B cell (primary cell): ENCODE measurements around the gene CDH20. TPM values are rescaled to one million over a fixed set of nuclear protein-coding genes. Genes with fewer than 3 reads are reported as not detected.

Experiments used
- ATAC-seq: fragments of 200-7000 bp; cut with Tn5 transposase; one replicate; pipeline ENCODE4 v1.10.0; 2021; ENCODE audit warnings: low read depth, mild to moderate bottlenecking, moderate number of reproducible peaks, moderate library complexity
- CTCF ChIA-PET: fragments of 350-600 bp; sonication (Branson Sonifier 250); formaldehyde crosslinking; loops from one replicate; lab custom pipeline; 2021; ENCODE audit warnings: antibody characterized with exemption, inconsistent platforms; lab: Charles Lee
- POLR2A ChIA-PET: fragments of 350-600 bp; sonication (Branson Sonifier 250); formaldehyde crosslinking; loops from one replicate; lab custom pipeline; 2021; ENCODE audit warnings: antibody characterized with exemption; lab: Charles Lee
- DNase-seq: peaks from one replicate; pipeline ENCODE4 v3.0.0; 2013
- H2AFZ ChIP-seq: 2 replicates; pipeline ENCODE4 v1.6.1; 2012; ENCODE audit warnings: mild to moderate bottlenecking, low read depth, low read length; ENCODE audit not compliant: insufficient read depth, poor library complexity, severe bottlenecking
- H3K27ac ChIP-seq, 2 donors: 1 replicate in 1 of 2; 2 replicates in 1 of 2; pipeline ENCODE4 v1.5.1; 2012 to 2013; ENCODE audit warnings: low read length in 2 of 2, mild to moderate bottlenecking in 2 of 2, moderate library complexity in 1 of 2
- H3K27me3 ChIP-seq, 4 experiments: fragments of 200-600 bp in 1 of 4; sonication (generic) in 1 of 4; replicated peaks in 1 of 4; 1 replicate in 2 of 4; 2 replicates in 2 of 4; pipeline versions ENCODE4 v1.6.1 to v1.7.0; 2013 to 2016; ENCODE audit warnings: low read length in 3 of 4, mild to moderate bottlenecking in 2 of 4, mixed read lengths in 1 of 4, moderate library complexity in 1 of 4; ENCODE audit not compliant: insufficient read depth in 4 of 4, control insufficient read depth in 3 of 4; ENCODE audit errors: control extremely low read depth in 1 of 4
- H3K36me3 ChIP-seq, 2 experiments: replicated peaks in 1 of 2; 1 replicate in 1 of 2; 2 replicates in 1 of 2; pipeline versions ENCODE4 v1.6.1 to v1.7.1; 2013; ENCODE audit warnings: low read length in 1 of 2; ENCODE audit not compliant: insufficient read depth in 2 of 2, control insufficient read depth in 1 of 2; ENCODE audit errors: control extremely low read depth in 1 of 2, extremely low read depth in 1 of 2
- H3K4me1 ChIP-seq, 2 donors: fragments of 200-600 bp in 1 of 2; sonication (generic) in 1 of 2; 1 replicate in 1 of 2; 2 replicates in 1 of 2; pipeline versions ENCODE4 v1.5.1 to v1.6.1; 2013 to 2017; ENCODE audit warnings: low read length in 2 of 2; ENCODE audit not compliant: control insufficient read depth in 2 of 2, insufficient read depth in 2 of 2
- H3K4me2 ChIP-seq: replicated peaks from 2 replicates; pipeline ENCODE3; 2012; ENCODE audit warnings: mild to moderate bottlenecking, low read depth, low read length; ENCODE audit not compliant: poor library complexity, severe bottlenecking
- H3K4me3 ChIP-seq, 5 experiments: fragments of 200-600 bp in 1 of 5; sonication (generic) in 1 of 5; 1 replicate in 3 of 5; 2 replicates in 2 of 5; pipeline versions ENCODE4 v1.5.1 to v1.7.0; 2011 to 2016; ENCODE audit warnings: low read length in 4 of 5, mild to moderate bottlenecking in 4 of 5, low read depth in 2 of 5, control low read depth in 1 of 5, moderate library complexity in 1 of 5; ENCODE audit not compliant: insufficient read depth in 1 of 5; ENCODE audit errors: control extremely low read depth in 1 of 5, extremely low read depth in 1 of 5
- H3K79me2 ChIP-seq: fragments of 200-600 bp; sonication (generic); one replicate; pipeline ENCODE4 v1.6.0; 2016; ENCODE audit warnings: low read length; ENCODE audit not compliant: control insufficient read depth, insufficient read depth
- H3K9ac ChIP-seq: fragments of 200-600 bp; sonication (generic); 2 replicates; pipeline ENCODE4 v1.6.1; 2017; ENCODE audit warnings: mild to moderate bottlenecking, low read length, moderate library complexity
- H3K9me3 ChIP-seq, 3 donors: one replicate each; pipeline versions ENCODE4 v1.6.1 to v1.7.1; 2013; ENCODE audit warnings: low read length in 2 of 3; ENCODE audit not compliant: control insufficient read depth in 2 of 3, insufficient read depth in 1 of 3; ENCODE audit errors: control extremely low read depth in 1 of 3
- H4K20me1 ChIP-seq: 2 replicates; pipeline ENCODE4 v1.6.0; 2012; ENCODE audit warnings: mild to moderate bottlenecking, low read length; ENCODE audit not compliant: insufficient read depth, control insufficient read depth, poor library complexity, severe bottlenecking
- H3K27ac Mint-ChIP-seq: one replicate; pipeline ENCODE4 v1.8.0; 2021; ENCODE audit warnings: mixed read lengths
- H3K27me3 Mint-ChIP-seq: one replicate; pipeline ENCODE4 v1.8.0; 2021; ENCODE audit warnings: mixed read lengths
- H3K4me1 Mint-ChIP-seq: one replicate; pipeline ENCODE4 v1.8.0; 2021; ENCODE audit warnings: mixed read lengths
- H3K4me3 Mint-ChIP-seq: one replicate; pipeline ENCODE4 v1.8.0; 2021; ENCODE audit warnings: mixed read lengths
- H3K9me3 Mint-ChIP-seq: one replicate; pipeline ENCODE4 v1.8.0; 2022; ENCODE audit warnings: mixed read lengths; ENCODE audit not compliant: insufficient read depth
- EZH2 ChIP-seq: IDR thresholded peaks from 2 replicates; pipeline ENCODE4 v1.6.1; 2012; ENCODE audit warnings: borderline replicate concordance, low read depth, mild to moderate bottlenecking, moderate library complexity, low read length; ENCODE audit not compliant: insufficient read depth, poor library complexity, severe bottlenecking
- WGBS: methylation state at CpG from one replicate; pipeline ENCODE4 v1.1.5; 2013; ENCODE audit warnings: missing lambda C conversion rate; ENCODE audit not compliant: insufficient coverage; 5-methylcytosine and 5-hydroxymethylcytosine counted together
- intact Hi-C: fragments of 100-400 bp; cut with micrococcal nuclease; formaldehyde crosslinking; loops from one replicate; pipeline ENCODE4 v1.10.0; 2022
- polyA plus RNA-seq: library from polyadenylated mRNA; depleted of rRNA; stranded (reverse); fragments of >200 nt; gene quantifications from 2 replicates; pipeline ENCODE4 v1.2.3, GENCODE V29; 2012
- total RNA-seq, 2 donors: library from RNA; stranded (reverse); fragments of 120-200 nt in 1 of 2; gene quantifications; 1 replicate in 1 of 2; 2 replicates in 1 of 2; pipeline versions ENCODE4 v1.2.3 to v1.2.4, GENCODE V29; 2013 to 2022
- TF ChIP-seq, protein P1 (sequence below): fragments of 200-600 bp; IDR thresholded peaks from one replicate; pipeline ENCODE4 v1.8.0; 2022; ENCODE audit warnings: antibody characterized with exemption, mild to moderate bottlenecking

CDH20 gene
- total and polyA plus RNA-seq, 2 donors (not counting 1 experiment from before 2014, with no cell fraction given), result 0.09 TPM; not detected in 1

- no CpG with 5 or more reads among the region's 4 CpGs for WGBS
- Histone ChIP-seq H3K4me1 (no peaks in the 10 kb centered on the region), H2AFZ (no peak overlapping the region), H3K27ac (no peak overlapping the region), H3K27me3 (no peaks in the 10 kb centered on the region), H3K79me2 (no peaks in the 10 kb centered on the region), H3K9ac (no peak overlapping the region), H3K9me3 (no peaks in the 10 kb centered on the region), H3K4me3 (no peak overlapping the region), H3K4me2 (no peak overlapping the region), H3K36me3 (no peaks in the 10 kb centered on the region), H4K20me1 (no peaks in the 10 kb centered on the region)
- Mint-ChIP-seq H3K27ac (no peak overlapping the region), H3K4me3 (no peak overlapping the region), H3K27me3 (peaks cover 3% of the 10 kb centered on the region), H3K9me3 (no peaks in the 10 kb centered on the region), H3K4me1 (no peaks in the 10 kb centered on the region)
- ChIA-PET CTCF (no interaction called here), POLR2A (no interaction called here)
- DNase-seq (no peak), ATAC-seq (no peak)
- intact Hi-C loops, result no loop called here
- TF ChIP-seq EZH2, result no peak
- TF ChIP-seq, protein P1, sequence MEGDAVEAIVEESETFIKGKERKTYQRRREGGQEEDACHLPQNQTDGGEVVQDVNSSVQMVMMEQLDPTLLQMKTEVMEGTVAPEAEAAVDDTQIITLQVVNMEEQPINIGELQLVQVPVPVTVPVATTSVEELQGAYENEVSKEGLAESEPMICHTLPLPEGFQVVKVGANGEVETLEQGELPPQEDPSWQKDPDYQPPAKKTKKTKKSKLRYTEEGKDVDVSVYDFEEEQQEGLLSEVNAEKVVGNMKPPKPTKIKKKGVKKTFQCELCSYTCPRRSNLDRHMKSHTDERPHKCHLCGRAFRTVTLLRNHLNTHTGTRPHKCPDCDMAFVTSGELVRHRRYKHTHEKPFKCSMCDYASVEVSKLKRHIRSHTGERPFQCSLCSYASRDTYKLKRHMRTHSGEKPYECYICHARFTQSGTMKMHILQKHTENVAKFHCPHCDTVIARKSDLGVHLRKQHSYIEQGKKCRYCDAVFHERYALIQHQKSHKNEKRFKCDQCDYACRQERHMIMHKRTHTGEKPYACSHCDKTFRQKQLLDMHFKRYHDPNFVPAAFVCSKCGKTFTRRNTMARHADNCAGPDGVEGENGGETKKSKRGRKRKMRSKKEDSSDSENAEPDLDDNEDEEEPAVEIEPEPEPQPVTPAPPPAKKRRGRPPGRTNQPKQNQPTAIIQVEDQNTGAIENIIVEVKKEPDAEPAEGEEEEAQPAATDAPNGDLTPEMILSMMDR, result no peak
Measured at GRCh38 chr18:61530681-61531080, 197.5 kb downstream of the CDH20 start.

- H3K9me3 Mint-ChIP-seq, result no peaks in the 10 kb centered on the region
- intact Hi-C loops, result no loop called here
- H3K27me3 Mint-ChIP-seq, result peaks cover 3% of the 10 kb centered on the region
- ATAC-seq, result no peak
- H3K9ac ChIP-seq, result no peak overlapping the region
- CTCF ChIA-PET, result no interaction called here
- H3K79me2 ChIP-seq, result no peaks in the 10 kb centered on the region
- DNase-seq, result no peak
- H3K36me3 ChIP-seq, result no peaks in the 10 kb centered on the region
- no peak overlapping the region for H3K4me3 ChIP-seq
- H3K9me3 ChIP-seq, result no peaks in the 10 kb centered on the region
- H3K4me3 Mint-ChIP-seq, result no peak overlapping the region
- WGBS, result no CpG with 5 or more reads among the region's 6 CpGs
- no peak overlapping the region for H3K27ac ChIP-seq
- H3K4me1 Mint-ChIP-seq, result no peaks in the 10 kb centered on the region
- POLR2A ChIA-PET, result no interaction called here
- no peaks in the 10 kb centered on the region for H3K27me3 ChIP-seq
- no peak overlapping the region for H3K27ac Mint-ChIP-seq
- TF ChIP-seq EZH2, result no peak
- TF ChIP-seq, protein P1, result no peak
- no peaks in the 10 kb centered on the region for H3K4me1 ChIP-seq
- no peak overlapping the region for H3K4me2 ChIP-seq
- H2AFZ ChIP-seq, result no peak overlapping the region
- no peaks in the 10 kb centered on the region for H4K20me1 ChIP-seq
Measured at GRCh38 chr18:61531182-61531581, 198.0 kb downstream of the CDH20 start.
